Measurements from ENCODE around the gene PRKCG. TPM values are rescaled to one million over a fixed set of nuclear protein-coding genes. Genes with fewer than 3 reads are reported as not detected.
"Not testable (repeated sequence)": the region's sequence is repeated elsewhere in the genome, so short reads cannot be mapped to it uniquely, and the experiment has no call there.

PRKCG gene
- total RNA-seq, 6 experiments from 2014 or later = 0.23 to 0.28 TPM; not detected in 4

GRCh38 chr19:53947624-53948023 lies 65.6 kb downstream of the PRKCG start:
- Mint-ChIP-seq H3K4me1 (ENCODE audit: low read depth) (no peaks in the 10 kb centered on the region), H3K4me3 (no peak overlapping the region), H3K27me3 (ENCODE audit: insufficient read depth) (peaks cover 13% of the 10 kb centered on the region), H3K36me3 (ENCODE audit: low read depth) (no peaks in the 10 kb centered on the region), H3K27ac (no peak overlapping the region), H3K9me3 (no peaks in the 10 kb centered on the region)
- no peak for DNase-seq
- TF ChIP-seq CTCF (IDR thresholded peaks at IDR 0.05) = no peak

DNA sequence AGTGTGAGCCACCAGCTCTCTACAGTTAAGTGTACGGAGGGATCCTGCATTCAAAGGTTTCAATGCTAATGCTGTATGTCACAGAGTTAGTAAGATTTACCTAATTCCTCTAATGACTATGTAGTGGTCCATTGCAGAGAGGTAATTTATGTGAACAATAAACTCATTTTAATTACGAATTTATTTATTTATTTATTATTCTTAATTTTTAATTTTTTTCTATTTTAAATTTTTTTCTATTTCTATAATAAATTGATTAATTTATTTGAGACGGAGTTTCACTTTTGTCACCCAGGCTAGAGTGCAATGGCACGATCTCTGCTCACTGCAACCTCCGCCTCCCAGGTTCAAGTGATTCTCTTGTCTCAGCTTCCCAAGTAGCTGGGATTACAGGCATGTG lies 66.6 kb downstream of the PRKCG start:
- H3K9me3 Mint-ChIP-seq; H3K36me3 Mint-ChIP-seq (ENCODE audit: low read depth); H3K27ac Mint-ChIP-seq; DNase-seq; H3K4me1 Mint-ChIP-seq (ENCODE audit: low read depth); H3K4me3 Mint-ChIP-seq: not testable (repeated sequence)
- H3K27me3 Mint-ChIP-seq (ENCODE audit: insufficient read depth) = peaks cover 11% of the 10 kb centered on the region

- no peaks in the 10 kb centered on the region for H3K4me1 Mint-ChIP-seq (ENCODE audit: low read depth)
Observed at GRCh38 chr19:53951436-53951835, 69.4 kb downstream of the PRKCG start.

DNA sequence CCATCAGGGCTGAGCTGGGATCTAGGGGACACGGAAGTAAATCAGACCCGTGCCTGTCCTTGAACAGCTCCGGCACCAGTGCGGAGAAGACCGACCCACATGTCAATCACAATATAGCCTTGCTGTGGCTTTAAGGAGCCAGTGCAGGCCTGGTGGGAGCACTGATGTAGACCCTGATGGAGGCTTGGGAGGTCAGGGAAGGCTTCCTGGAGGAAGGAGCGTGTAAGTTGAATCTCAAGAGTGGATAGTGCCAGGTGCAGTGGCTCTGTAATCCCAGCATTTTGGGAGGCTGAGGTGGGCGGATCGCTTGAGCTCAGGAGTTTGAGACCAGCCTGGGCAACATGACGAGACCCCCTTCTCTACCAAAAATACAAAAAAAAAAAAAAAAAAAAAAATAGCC lies 70.0 kb downstream of the PRKCG start:
- Mint-ChIP-seq H3K4me1 (ENCODE audit: low read depth) (no peaks in the 10 kb centered on the region), H3K4me3 (no peak overlapping the region), H3K9me3 (no peaks in the 10 kb centered on the region), H3K27ac (no peak overlapping the region), H3K36me3 (ENCODE audit: low read depth) (no peaks in the 10 kb centered on the region), H3K27me3 (ENCODE audit: insufficient read depth) (peaks cover 22% of the 10 kb centered on the region)
- no peak for DNase-seq
- no peak for TF ChIP-seq CTCF (IDR thresholded peaks at IDR 0.05)

More at GRCh38 chr19:53951436-53951835, 69.4 kb downstream of the PRKCG start:
- Mint-ChIP-seq H3K27ac (no peak overlapping the region), H3K9me3 (no peaks in the 10 kb centered on the region), H3K27me3 (ENCODE audit: insufficient read depth) (peaks cover 18% of the 10 kb centered on the region), H3K4me3 (no peak overlapping the region), H3K36me3 (ENCODE audit: low read depth) (no peaks in the 10 kb centered on the region)
- no peak for DNase-seq
- no peak for TF ChIP-seq CTCF (IDR thresholded peaks at IDR 0.05)

- Mint-ChIP-seq H3K36me3 (ENCODE audit: low read depth) (no peaks in the 10 kb centered on the region; the same call in 1 of the 2 replicates), H3K4me3 (no peak overlapping the region), H3K4me1 (ENCODE audit: low read depth) (peaks cover 5% of the 10 kb centered on the region; the same call in 1 of the 2 replicates), H3K27me3 (ENCODE audit: insufficient read depth) (peaks cover 34% of the 10 kb centered on the region), H3K9me3 (no peaks in the 10 kb centered on the region), H3K27ac (no peak overlapping the region)
- no peak for DNase-seq
- TF ChIP-seq CTCF (IDR thresholded peaks at IDR 0.05) = no peak
Observed at GRCh38 chr19:53953383-53953782, 71.4 kb downstream of the PRKCG start.

Other genes with a start within 250 kb of the PRKCG start
- gene NLRP12, start 57.9 kb upstream of the PRKCG start, total RNA-seq (2021; fragmentation: NEBNext Ultra II Directional; extraction: Animal tissue kit (Norgen Biotek cat#: 25700)) = not detected
- gene MYADM, start 14.3 kb upstream of the PRKCG start, total RNA-seq (2021; fragmentation: NEBNext Ultra II Directional; extraction: Animal tissue kit (Norgen Biotek cat#: 25700)) = 100 to 1,000 TPM; 304 to 350 (median 316) TPM
- 1 to 10 TPM in 1 of 6 experiments, under 1 TPM in 5; 0.38 to 1.2 (median 0.70) TPM for gene CACNG7, start 27.1 kb downstream of the PRKCG start, total RNA-seq (2021; fragmentation: NEBNext Ultra II Directional; extraction: Animal tissue kit (Norgen Biotek cat#: 25700))
- gene CACNG8, start 80.7 kb downstream of the PRKCG start, total RNA-seq (2021; fragmentation: NEBNext Ultra II Directional; extraction: Animal tissue kit (Norgen Biotek cat#: 25700)) = under 1 TPM; 0.09 to 0.48 (median 0.26) TPM
- not detected for gene CACNG6, start 109.4 kb downstream of the PRKCG start, total RNA-seq (2021; fragmentation: NEBNext Ultra II Directional; extraction: Animal tissue kit (Norgen Biotek cat#: 25700))
- 1 to 10 TPM in 4 of 6 experiments, not detected in 2; 1.5 to 2.0 (median 1.8) TPM for gene VSTM1, start 181.7 kb downstream of the PRKCG start, total RNA-seq (2021; fragmentation: NEBNext Ultra II Directional; extraction: Animal tissue kit (Norgen Biotek cat#: 25700))
- not detected for gene TARM1, start 199.2 kb downstream of the PRKCG start, total RNA-seq (2021; fragmentation: NEBNext Ultra II Directional; extraction: Animal tissue kit (Norgen Biotek cat#: 25700))
- gene OSCAR, start 218.6 kb downstream of the PRKCG start, total RNA-seq (2021; fragmentation: NEBNext Ultra II Directional; extraction: Animal tissue kit (Norgen Biotek cat#: 25700)) = 1 to 10 TPM in 4 of 6 experiments, under 1 TPM in 2; 0.45 to 3.2 (median 2.4) TPM
- 100 to 1,000 TPM; 114 to 173 (median 144) TPM for gene NDUFA3, start 220.7 kb downstream of the PRKCG start, total RNA-seq (2021; fragmentation: NEBNext Ultra II Directional; extraction: Animal tissue kit (Norgen Biotek cat#: 25700))
- 10 to 100 TPM in 5 of 6 experiments, 1 to 10 TPM in 1; 9.3 to 15.4 (median 14.5) TPM for gene TFPT, start 233.5 kb downstream of the PRKCG start, total RNA-seq (2021; fragmentation: NEBNext Ultra II Directional; extraction: Animal tissue kit (Norgen Biotek cat#: 25700))
- 10 to 100 TPM; 66.1 to 92.5 (median 83.6) TPM for gene PRPF31, start 233.6 kb downstream of the PRKCG start, total RNA-seq (2021; fragmentation: NEBNext Ultra II Directional; extraction: Animal tissue kit (Norgen Biotek cat#: 25700))